ENCODE data around the gene HLTF.

Gene HLTF

DNA sequence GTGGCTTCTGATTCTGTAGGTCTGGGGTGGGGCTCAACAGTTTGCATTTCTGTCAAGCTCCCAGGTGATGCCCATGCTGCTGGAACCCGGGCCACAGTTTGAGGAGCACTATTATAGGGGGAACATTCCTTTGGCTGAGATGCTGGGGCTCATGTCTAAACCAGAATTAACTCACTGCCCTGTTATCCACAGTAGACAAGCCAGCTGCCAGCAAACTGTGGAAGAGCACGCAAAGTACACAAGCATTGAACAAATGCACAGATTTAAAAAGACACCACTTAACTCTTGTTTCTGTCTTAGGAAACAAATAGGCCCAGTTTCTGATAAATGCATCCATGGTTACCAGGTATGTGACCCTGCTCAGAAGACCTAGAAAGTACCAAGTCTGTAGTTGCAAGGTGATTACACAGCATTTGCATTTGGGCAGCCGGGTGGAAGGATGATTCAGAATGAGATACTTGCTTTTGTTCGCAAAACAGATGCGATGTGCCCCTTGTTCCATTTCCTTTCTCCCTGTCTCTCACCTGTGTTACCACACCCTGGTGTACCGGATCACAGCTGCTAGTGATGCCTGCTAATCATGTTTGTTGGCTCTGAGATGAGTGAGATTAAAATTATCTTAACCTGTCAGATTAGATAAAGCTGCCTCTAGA, 82.6 kb downstream of the HLTF start:
- TF ChIP-seq, protein P1, sequence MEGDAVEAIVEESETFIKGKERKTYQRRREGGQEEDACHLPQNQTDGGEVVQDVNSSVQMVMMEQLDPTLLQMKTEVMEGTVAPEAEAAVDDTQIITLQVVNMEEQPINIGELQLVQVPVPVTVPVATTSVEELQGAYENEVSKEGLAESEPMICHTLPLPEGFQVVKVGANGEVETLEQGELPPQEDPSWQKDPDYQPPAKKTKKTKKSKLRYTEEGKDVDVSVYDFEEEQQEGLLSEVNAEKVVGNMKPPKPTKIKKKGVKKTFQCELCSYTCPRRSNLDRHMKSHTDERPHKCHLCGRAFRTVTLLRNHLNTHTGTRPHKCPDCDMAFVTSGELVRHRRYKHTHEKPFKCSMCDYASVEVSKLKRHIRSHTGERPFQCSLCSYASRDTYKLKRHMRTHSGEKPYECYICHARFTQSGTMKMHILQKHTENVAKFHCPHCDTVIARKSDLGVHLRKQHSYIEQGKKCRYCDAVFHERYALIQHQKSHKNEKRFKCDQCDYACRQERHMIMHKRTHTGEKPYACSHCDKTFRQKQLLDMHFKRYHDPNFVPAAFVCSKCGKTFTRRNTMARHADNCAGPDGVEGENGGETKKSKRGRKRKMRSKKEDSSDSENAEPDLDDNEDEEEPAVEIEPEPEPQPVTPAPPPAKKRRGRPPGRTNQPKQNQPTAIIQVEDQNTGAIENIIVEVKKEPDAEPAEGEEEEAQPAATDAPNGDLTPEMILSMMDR (IDR thresholded peaks at IDR 0.05; ENCODE audit: low read depth, low read length), result no peak
- H3K4me3 ChIP-seq (ENCODE audit: low read depth, low read length), result no peak overlapping the region

DNA sequence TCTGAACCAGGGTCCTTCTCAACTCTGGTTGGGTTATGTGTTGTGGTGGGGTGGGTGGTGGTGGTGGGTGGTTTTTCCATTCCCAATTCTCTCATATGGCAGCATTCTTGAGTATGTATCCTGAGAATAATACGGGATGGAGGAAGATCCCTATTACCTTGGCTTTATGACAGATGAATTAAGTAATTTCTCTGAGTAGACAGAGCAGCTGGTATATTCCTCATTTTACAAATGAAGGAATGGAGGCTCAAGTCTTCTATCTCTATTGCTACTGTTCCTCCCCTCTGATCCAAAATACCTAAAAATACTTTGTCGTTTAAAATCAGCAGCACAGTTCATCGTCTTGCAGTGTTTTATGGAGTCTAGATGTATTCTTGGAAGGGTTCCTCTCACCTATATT, 84.6 kb downstream of the HLTF start:
- TF ChIP-seq, protein P1 (IDR thresholded peaks at IDR 0.05; ENCODE audit: low read depth, low read length), result no peak
- H3K4me3 ChIP-seq (ENCODE audit: low read depth, low read length), result no peak overlapping the region

DNA sequence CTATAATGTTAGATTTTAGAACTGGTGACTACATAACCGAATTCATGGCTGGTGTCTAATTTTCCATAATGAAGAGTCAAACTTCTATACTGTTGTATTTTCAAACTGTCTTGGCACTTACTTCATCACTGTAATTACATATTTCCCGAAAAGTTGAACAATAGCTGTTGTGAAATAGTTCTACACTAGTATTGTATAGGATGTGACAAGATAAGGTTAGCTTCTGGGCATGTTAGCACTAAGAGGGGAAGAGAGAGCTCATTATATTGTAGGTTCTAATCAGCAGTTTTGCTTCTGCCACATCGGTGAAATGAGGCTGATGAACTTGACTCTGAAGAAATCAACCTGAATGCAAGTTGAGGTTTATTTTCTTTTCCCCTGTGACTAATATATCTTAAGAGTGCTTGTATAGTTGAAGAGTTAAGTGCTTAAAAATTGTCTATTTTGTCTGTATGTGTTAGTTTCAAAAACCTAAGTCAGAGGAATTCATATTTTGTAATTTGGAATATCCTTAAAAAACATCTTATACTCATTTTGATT, 86.1 kb downstream of the HLTF start:
- H3K4me3 ChIP-seq (ENCODE audit: low read depth, low read length), result no peak overlapping the region
- TF ChIP-seq, protein P1 (IDR thresholded peaks at IDR 0.05; ENCODE audit: low read depth, low read length), result no peak

DNA sequence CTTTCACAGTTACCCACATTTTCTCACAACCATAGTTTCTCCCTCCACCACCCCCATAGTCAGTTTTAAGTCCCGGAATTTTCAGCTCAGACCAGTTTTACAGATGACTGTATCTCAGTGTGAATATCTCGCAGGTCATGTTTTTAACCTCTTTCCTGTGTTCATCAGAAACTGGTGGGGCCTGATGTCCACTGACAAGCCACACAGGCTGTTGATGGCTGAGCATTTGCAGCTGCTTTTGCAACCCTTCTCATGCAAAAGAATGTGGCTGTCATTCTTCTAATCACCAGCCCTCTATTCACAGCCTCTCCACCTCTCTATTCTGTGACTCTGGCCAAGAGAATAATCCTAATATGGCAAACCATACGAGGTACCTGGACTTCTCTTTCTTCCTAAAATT, 86.5 kb downstream of the HLTF start:
- no peak overlapping the region for H3K4me3 ChIP-seq (ENCODE audit: low read depth, low read length)
- TF ChIP-seq, protein P1 (IDR thresholded peaks at IDR 0.05; ENCODE audit: low read depth, low read length), result no peak

DNA sequence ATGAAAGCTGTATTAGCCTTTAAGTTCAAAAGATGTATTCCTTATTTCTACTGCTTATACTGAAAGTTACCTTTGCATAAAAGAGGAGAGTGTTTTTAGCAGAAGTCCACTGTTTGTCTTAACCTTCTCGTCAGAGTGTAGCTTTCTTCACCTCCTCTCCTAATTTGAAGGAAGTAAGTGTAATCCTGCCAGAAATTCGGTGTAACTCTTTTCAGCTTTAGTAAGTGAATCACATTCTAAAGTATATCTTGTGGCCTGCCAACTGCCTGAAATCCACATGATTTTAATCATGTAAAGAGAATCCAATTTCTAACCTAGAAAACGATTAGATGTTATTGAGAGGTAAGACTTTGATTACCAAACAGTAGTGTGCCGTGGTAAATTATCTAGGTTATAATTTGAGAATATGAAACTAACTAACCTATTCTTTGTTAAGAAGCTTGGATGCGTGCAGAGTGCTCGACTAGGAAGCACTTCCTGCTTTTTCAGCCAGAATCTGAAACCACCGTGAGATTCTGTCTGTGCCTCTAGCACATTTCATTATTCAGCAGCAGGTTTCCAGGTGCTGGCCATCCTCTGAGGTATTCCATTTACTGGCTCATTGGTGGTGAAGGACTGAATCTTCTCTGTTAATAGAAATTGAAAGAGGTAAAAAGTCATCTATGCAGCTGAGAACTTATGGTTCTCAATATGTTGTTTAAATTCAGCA, 87.5 kb downstream of the HLTF start:
- TF ChIP-seq, protein P1 (IDR thresholded peaks at IDR 0.05; ENCODE audit: low read depth, low read length), result no peak
- no peak overlapping the region for H3K4me3 ChIP-seq (ENCODE audit: low read depth, low read length)

DNA sequence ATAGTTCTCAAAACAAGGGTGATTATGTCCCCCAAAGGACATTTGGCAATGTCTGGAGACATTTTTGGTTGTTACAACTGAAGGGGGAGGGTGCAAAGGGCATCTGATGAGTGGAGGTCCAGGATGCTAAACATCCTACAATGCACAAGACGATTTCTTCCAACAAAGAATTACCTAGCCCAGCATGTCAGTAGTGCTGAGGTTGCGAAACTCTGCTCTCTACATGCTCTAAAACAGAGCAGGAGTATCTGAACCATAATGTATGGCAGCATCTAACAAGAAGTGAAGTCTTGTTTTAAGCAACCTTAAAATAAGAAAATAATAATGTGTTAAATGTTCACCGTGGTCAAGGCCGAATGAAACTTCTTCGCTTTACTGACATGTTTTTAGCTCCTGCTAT, 88.0 kb downstream of the HLTF start:
- no peak overlapping the region for H3K4me3 ChIP-seq (ENCODE audit: low read depth, low read length)
- TF ChIP-seq, protein P1 (IDR thresholded peaks at IDR 0.05; ENCODE audit: low read depth, low read length), result no peak

DNA sequence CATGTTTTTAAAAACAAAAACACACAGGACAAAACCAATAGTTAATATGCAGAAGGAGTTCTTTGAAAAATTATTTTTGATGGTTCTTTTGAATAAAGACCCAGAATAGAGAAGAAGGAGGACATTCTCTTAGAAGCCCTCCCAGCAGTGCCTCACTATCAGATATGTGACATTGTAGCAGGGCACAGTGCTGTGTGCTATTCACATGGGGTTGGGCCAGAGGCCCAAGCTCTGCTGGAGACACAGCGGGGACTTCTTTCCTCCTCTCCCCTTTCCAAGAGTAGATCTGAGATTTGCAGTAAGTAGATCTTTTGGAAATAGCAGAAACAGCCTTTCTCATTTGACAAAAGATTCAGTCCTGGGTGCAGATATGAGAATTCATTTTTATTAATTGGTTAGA, 88.7 kb downstream of the HLTF start:
- no peak overlapping the region for H3K4me3 ChIP-seq (ENCODE audit: low read depth, low read length)
- TF ChIP-seq, protein P1 (IDR thresholded peaks at IDR 0.05; ENCODE audit: low read depth, low read length), result no peak
